Measurements from ENCODE around the gene OSBP2.

Gene OSBP2

GRCh38 chr22:30821381-30821780 lies 126.7 kb downstream of the OSBP2 start:
- TF ChIP-seq OSR1 (CRISPR knock-in tag; IDR thresholded peaks at IDR 0.05) = no peak
- TF ChIP-seq ZFP3 (CRISPR knock-in tag; IDR thresholded peaks at IDR 0.05) = no peak
- TF ChIP-seq ARNTL (CRISPR knock-in tag; IDR thresholded peaks at IDR 0.05; ENCODE audit: borderline replicate concordance, low read depth) = no peak
- TF ChIP-seq ESRRG (CRISPR knock-in tag; IDR thresholded peaks at IDR 0.05) = no peak
- TF ChIP-seq ISL1 (CRISPR knock-in tag; IDR thresholded peaks at IDR 0.05) = no peak
- TF ChIP-seq CSRNP3 (CRISPR knock-in tag; IDR thresholded peaks at IDR 0.05) = no peak
- no peak for TF ChIP-seq BACH2 (CRISPR knock-in tag; IDR thresholded peaks at IDR 0.05; ENCODE audit: borderline replicate concordance)
- no peak for ATAC-seq

GRCh38 chr22:30821863-30822215 lies 127.2 kb downstream of the OSBP2 start:
- no peak for TF ChIP-seq RARB (CRISPR knock-in tag; IDR thresholded peaks at IDR 0.05)
- TF ChIP-seq POU6F1 (CRISPR knock-in tag; IDR thresholded peaks at IDR 0.05; ENCODE audit: borderline replicate concordance, low read depth) = no peak
- TF ChIP-seq GLIS3 (CRISPR knock-in tag; IDR thresholded peaks at IDR 0.05) = no peak
- TF ChIP-seq ZFP30 (CRISPR knock-in tag; IDR thresholded peaks at IDR 0.05) = no peak
- TF ChIP-seq CSRNP3 (CRISPR knock-in tag; IDR thresholded peaks at IDR 0.05) = no peak
- TF ChIP-seq ESRRG (CRISPR knock-in tag; IDR thresholded peaks at IDR 0.05) = no peak

GRCh38 chr22:30822216-30823014 lies 127.7 kb downstream of the OSBP2 start:
- TF ChIP-seq ARNTL (CRISPR knock-in tag; IDR thresholded peaks at IDR 0.05; ENCODE audit: borderline replicate concordance, low read depth) (no peak), TOX (CRISPR knock-in tag; IDR thresholded peaks at IDR 0.05; ENCODE audit: borderline replicate concordance) (no peak), ESRRG (CRISPR knock-in tag; IDR thresholded peaks at IDR 0.05) (no peak), PATZ1 (CRISPR knock-in tag; IDR thresholded peaks at IDR 0.05; ENCODE audit: borderline replicate concordance) (no peak), POU6F1 (CRISPR knock-in tag; IDR thresholded peaks at IDR 0.05; ENCODE audit: borderline replicate concordance, low read depth) (no peak), ZC3H10 (CRISPR knock-in tag; IDR thresholded peaks at IDR 0.05) (no peak), TSHZ2 (CRISPR knock-in tag; IDR thresholded peaks at IDR 0.05) (no peak), ZFP3 (CRISPR knock-in tag; IDR thresholded peaks at IDR 0.05) (no peak), ZNF8 (CRISPR knock-in tag; IDR thresholded peaks at IDR 0.05) (no peak), BACH2 (CRISPR knock-in tag; IDR thresholded peaks at IDR 0.05; ENCODE audit: borderline replicate concordance) (no peak)
- peak; percentile 82 for ATAC-seq

More at GRCh38 chr22:30821863-30822215, 127.2 kb downstream of the OSBP2 start:
- ATAC-seq = peak; percentile 31; the same call in 2 of the 3 replicates

All from SK-N-SH treated with all-trans-retinoic acid at 6 μM for 48 hours (cell line).